Measurements from ENCODE around the gene ICAM4. TPM values are rescaled to one million over a fixed set of nuclear protein-coding genes. Genes with fewer than 3 reads are reported as not detected.
A peak's percentile ranks its signal among the peaks of the same experiment; 100 is the strongest.

The ICAM4 gene
- total RNA-seq, 3 donors from 2014 or later (not counting 1 experiment from before 2014, with no cell fraction given), result 1.3 to 3.6 (median 3.0) TPM

- WGBS (ENCODE audit: insufficient coverage), result 91% methylated on average over 29 of the region's 29 CpGs
- no peaks in the 10 kb centered on the region for H3K27me3 ChIP-seq (ENCODE audit: control insufficient read depth, insufficient read depth, low read length)
- peak in 1 of 2 donors; percentile 4 for DNase-seq
- no peaks in the 10 kb centered on the region for H3K27me3 Mint-ChIP-seq (ENCODE audit: low read depth in 2 of 2)
- no peak for ATAC-seq
- TF ChIP-seq, protein P1, sequence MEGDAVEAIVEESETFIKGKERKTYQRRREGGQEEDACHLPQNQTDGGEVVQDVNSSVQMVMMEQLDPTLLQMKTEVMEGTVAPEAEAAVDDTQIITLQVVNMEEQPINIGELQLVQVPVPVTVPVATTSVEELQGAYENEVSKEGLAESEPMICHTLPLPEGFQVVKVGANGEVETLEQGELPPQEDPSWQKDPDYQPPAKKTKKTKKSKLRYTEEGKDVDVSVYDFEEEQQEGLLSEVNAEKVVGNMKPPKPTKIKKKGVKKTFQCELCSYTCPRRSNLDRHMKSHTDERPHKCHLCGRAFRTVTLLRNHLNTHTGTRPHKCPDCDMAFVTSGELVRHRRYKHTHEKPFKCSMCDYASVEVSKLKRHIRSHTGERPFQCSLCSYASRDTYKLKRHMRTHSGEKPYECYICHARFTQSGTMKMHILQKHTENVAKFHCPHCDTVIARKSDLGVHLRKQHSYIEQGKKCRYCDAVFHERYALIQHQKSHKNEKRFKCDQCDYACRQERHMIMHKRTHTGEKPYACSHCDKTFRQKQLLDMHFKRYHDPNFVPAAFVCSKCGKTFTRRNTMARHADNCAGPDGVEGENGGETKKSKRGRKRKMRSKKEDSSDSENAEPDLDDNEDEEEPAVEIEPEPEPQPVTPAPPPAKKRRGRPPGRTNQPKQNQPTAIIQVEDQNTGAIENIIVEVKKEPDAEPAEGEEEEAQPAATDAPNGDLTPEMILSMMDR (IDR thresholded peaks at IDR 0.05), result no peak
- H3K27ac ChIP-seq (ENCODE audit: low read length), result no peak overlapping the region
- H3K9me3 Mint-ChIP-seq, result no peaks in the 10 kb centered on the region
- peaks cover 44% of the 10 kb centered on the region for H3K36me3 ChIP-seq (ENCODE audit: control insufficient read depth, insufficient read depth, low read length)
- peaks cover 6 to 36% of the 10 kb centered on the region in 2 donors for H3K4me1 Mint-ChIP-seq
- intact Hi-C loops (cut with micrococcal nuclease), result no loop called here
- H3K36me3 Mint-ChIP-seq, result no peaks in the 10 kb centered on the region
- H3K9me3 ChIP-seq (ENCODE audit: control insufficient read depth, insufficient read depth, low read length), result no peaks in the 10 kb centered on the region
- no peak overlapping the region for H3K4me3 Mint-ChIP-seq
- H3K27ac Mint-ChIP-seq, result peak overlapping the region in 1 of 2 donors; percentile 91
- peaks cover 12% of the 10 kb centered on the region for H3K4me1 ChIP-seq (ENCODE audit: control insufficient read depth, insufficient read depth, low read length)
- H3K4me3 ChIP-seq (ENCODE audit: low read length), result no peak overlapping the region
Observed at GRCh38 chr19:10317045-10317856, 30.5 kb downstream of the ICAM4 start.

DNA sequence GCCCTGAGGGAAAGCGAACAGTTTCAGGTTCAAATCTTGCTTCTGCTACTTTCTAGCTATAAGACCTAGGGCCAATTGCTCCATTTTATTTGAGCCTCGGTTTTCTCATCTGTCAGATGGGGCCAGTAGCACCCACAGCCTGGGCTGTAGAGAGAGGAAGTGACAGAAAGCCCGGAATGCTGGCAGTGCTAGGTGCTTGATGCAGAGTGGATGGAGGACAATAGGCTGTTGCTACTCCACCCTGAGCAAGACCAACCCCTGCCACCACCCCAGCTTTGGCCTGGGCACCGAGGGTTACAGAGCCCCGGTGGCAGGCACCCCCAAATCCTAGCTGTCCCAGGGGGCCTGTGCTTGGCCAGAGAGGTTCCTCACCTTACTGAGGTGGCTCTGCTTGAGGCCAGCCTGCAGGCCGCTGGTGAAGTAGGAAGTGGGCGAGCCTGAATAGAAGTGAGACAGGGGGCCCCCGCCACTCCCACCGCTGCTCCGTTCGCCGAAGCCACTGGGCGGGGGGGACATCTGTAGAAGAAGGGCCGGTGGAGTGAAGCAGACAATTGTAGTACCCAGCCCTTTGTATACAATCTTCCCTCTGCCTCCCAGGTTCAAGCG is 31.2 kb downstream of the ICAM4 start:
- Mint-ChIP-seq H3K4me3 (no peak overlapping the region), H3K9me3 (no peaks in the 10 kb centered on the region), H3K36me3 (no peaks in the 10 kb centered on the region), H3K27me3 (ENCODE audit: low read depth in 2 of 2) (no peaks in the 10 kb centered on the region), H3K4me1 (peaks cover 6 to 36% of the 10 kb centered on the region in 2 donors), H3K27ac (no peak overlapping the region)
- peaks cover 51% of the 10 kb centered on the region for H3K36me3 ChIP-seq (ENCODE audit: control insufficient read depth, insufficient read depth, low read length)
- H3K27ac ChIP-seq (ENCODE audit: low read length), result no peak overlapping the region
- no peaks in the 10 kb centered on the region for H3K9me3 ChIP-seq (ENCODE audit: control insufficient read depth, insufficient read depth, low read length)
- TF ChIP-seq, protein P1 (IDR thresholded peaks at IDR 0.05), result no peak
- H3K4me3 ChIP-seq (ENCODE audit: low read length), result no peak overlapping the region
- ATAC-seq, result no peak
- intact Hi-C loops (cut with micrococcal nuclease), result no loop called here
- peak in 1 of 2 donors; percentile 1 for DNase-seq
- H3K27me3 ChIP-seq (ENCODE audit: control insufficient read depth, insufficient read depth, low read length), result no peaks in the 10 kb centered on the region
- WGBS (ENCODE audit: insufficient coverage), result 94% methylated on average over 15 of the region's 15 CpGs
- peaks cover 12% of the 10 kb centered on the region for H3K4me1 ChIP-seq (ENCODE audit: control insufficient read depth, insufficient read depth, low read length)

- DNase-seq (no peak), ATAC-seq (no peak)
- Mint-ChIP-seq H3K4me1 (peaks cover 6 to 36% of the 10 kb centered on the region in 2 donors), H3K36me3 (no peaks in the 10 kb centered on the region), H3K4me3 (no peak overlapping the region), H3K27ac (no peak overlapping the region), H3K9me3 (no peaks in the 10 kb centered on the region), H3K27me3 (ENCODE audit: low read depth in 2 of 2) (no peaks in the 10 kb centered on the region)
- peaks cover 62% of the 10 kb centered on the region for H3K36me3 ChIP-seq (ENCODE audit: control insufficient read depth, insufficient read depth, low read length)
- TF ChIP-seq, protein P1 (IDR thresholded peaks at IDR 0.05), result no peak
- H3K9me3 ChIP-seq (ENCODE audit: control insufficient read depth, insufficient read depth, low read length), result no peaks in the 10 kb centered on the region
- 97% methylated on average over 12 of the region's 13 CpGs for WGBS (ENCODE audit: insufficient coverage)
- no peaks in the 10 kb centered on the region for H3K27me3 ChIP-seq (ENCODE audit: control insufficient read depth, insufficient read depth, low read length)
- intact Hi-C loops (cut with micrococcal nuclease), result no loop called here
- peaks cover 12% of the 10 kb centered on the region for H3K4me1 ChIP-seq (ENCODE audit: control insufficient read depth, insufficient read depth, low read length)
- no peak overlapping the region for H3K27ac ChIP-seq (ENCODE audit: low read length)
- H3K4me3 ChIP-seq (ENCODE audit: low read length), result no peak overlapping the region
Observed at GRCh38 chr19:10318807-10319682, 32.3 kb downstream of the ICAM4 start.

Measured in natural killer cell (primary cell).